Measurements from ENCODE around the gene HOXA6.

DNA sequence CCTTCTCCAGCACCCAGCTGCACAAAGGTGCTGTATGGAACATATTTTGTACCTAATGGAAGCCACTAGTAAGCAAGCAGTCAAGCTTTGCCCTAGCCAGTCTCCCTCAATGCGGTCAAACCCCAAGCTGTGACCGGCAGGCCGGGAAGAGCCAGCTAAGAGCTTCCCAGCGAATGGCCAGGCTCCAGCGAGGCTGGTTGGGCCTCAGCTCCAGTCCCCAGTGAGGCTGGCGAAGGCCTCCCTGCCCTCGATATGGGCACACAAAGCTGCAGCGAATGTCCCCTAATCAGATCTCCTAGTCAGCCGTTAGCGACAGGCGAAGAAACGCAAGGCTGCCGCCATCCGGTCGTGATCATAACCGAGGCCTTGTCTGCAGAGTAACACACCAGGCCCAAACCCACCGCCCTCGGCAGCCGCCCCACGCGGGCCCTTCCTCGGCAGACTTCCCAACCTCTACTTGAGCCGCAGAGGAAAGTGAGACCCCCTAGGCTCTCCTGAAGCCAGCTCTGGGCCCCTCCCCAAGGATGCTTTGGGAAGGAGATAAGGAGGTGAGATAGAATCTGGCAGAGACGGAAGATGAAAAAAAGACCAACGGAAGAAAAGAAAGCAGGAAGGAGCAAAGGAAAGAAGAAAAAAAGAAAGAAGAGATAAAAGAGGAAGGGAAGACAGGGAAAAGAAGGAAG is 20.8 kb upstream of the HOXA6 start:
- TF ChIP-seq, protein P1, sequence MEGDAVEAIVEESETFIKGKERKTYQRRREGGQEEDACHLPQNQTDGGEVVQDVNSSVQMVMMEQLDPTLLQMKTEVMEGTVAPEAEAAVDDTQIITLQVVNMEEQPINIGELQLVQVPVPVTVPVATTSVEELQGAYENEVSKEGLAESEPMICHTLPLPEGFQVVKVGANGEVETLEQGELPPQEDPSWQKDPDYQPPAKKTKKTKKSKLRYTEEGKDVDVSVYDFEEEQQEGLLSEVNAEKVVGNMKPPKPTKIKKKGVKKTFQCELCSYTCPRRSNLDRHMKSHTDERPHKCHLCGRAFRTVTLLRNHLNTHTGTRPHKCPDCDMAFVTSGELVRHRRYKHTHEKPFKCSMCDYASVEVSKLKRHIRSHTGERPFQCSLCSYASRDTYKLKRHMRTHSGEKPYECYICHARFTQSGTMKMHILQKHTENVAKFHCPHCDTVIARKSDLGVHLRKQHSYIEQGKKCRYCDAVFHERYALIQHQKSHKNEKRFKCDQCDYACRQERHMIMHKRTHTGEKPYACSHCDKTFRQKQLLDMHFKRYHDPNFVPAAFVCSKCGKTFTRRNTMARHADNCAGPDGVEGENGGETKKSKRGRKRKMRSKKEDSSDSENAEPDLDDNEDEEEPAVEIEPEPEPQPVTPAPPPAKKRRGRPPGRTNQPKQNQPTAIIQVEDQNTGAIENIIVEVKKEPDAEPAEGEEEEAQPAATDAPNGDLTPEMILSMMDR (IDR thresholded peaks at IDR 0.05) = no peak
- no peak for TF ChIP-seq ZFX (IDR thresholded peaks at IDR 0.05; ENCODE audit: borderline replicate concordance)

All from 22Rv1 (cell line).